HCT116 (cell line): Measurements from ENCODE around the gene ACOD1. TPM values are rescaled to one million over a fixed set of nuclear protein-coding genes. Genes with fewer than 3 reads are reported as not detected.

Experiments used
- ATAC-seq: fragments of 200-7000 bp; cut with Tn5 transposase; 2 replicates; pipeline ENCODE4 v1.9.1; 2020; ENCODE audit warnings: mild to moderate bottlenecking, moderate library complexity
- BruUV-seq: library from RNA; stranded (reverse); fragments of 400-500 nt; replicated peaks from 2 replicates; lab custom pipeline; 2021; lab: Mats Ljungman, UMichigan
- CTCF ChIA-PET: fragments of 300-600 bp; sonication (Branson Sonifier 250); formaldehyde crosslinking; loops from one replicate; lab custom pipeline; 2021; ENCODE audit warnings: antibody characterized with exemption; lab: Charles Lee
- POLR2A ChIA-PET: fragments of 300-600, 350-600 bp; sonication (Branson Sonifier 250); formaldehyde crosslinking; loops from one replicate; lab custom pipeline; 2021; ENCODE audit warnings: antibody characterized with exemption; lab: Charles Lee
- RAD21 ChIA-PET, 2 experiments: fragments of 300-600 bp; sonication (Branson Sonifier 250); formaldehyde crosslinking; loops; one replicate each; lab custom pipeline; 2023; ENCODE audit warnings: low total read pairs in 2 of 2; ENCODE audit not compliant: uncharacterized antibody in 2 of 2, unreplicated experiment in 2 of 2, low non-redundant PET in 1 of 2; lab: Charles Lee
- DNase-seq: peaks from one replicate; pipeline ENCODE4 v3.0.0-alpha.2; 2010; ENCODE audit warnings: low read depth, low spot score
- H2AFZ ChIP-seq: fragments of 200-600 bp; shearing (Covaris generic), sonication (generic); 2 replicates; pipeline ENCODE4 v1.6.1; 2017; ENCODE audit warnings: low read depth, mixed run types, mixed read lengths, antibody characterized with exemption, low read length; ENCODE audit not compliant: poor library complexity, severe bottlenecking
- H3K27ac ChIP-seq: 2 replicates; pipeline ENCODE4 v1.5.1; 2012; ENCODE audit warnings: low read depth, low read length
- H3K27me3 ChIP-seq: fragments of 200-600 bp; sonication (generic); 2 replicates; pipeline ENCODE4 v1.6.1; 2016; ENCODE audit warnings: mixed run types, low read length, mixed read lengths; ENCODE audit not compliant: insufficient read depth
- H3K36me3 ChIP-seq, 2 experiments: fragments of 200-500 bp in 1 of 2; fragments of 200-600 bp in 1 of 2; sonication (Bioruptor generic) in 1 of 2; sonication (generic) in 1 of 2; 2 replicates each; pipeline versions ENCODE4 v1.5.1 to v1.6.1; 2014 to 2016; ENCODE audit warnings: low read length in 2 of 2, inconsistent platforms in 1 of 2, mixed read lengths in 1 of 2, mixed run types in 1 of 2; ENCODE audit not compliant: insufficient read depth in 2 of 2, control insufficient read depth in 1 of 2
- H3K4me1 ChIP-seq, 2 experiments: fragments of 200-600 bp in 1 of 2; sonication (generic) in 1 of 2; 2 replicates each; pipeline versions ENCODE4 v1.5.1 to v1.6.1; 2012 to 2017; ENCODE audit warnings: low read length in 2 of 2, inconsistent platforms in 1 of 2, mild to moderate bottlenecking in 1 of 2, mixed read lengths in 1 of 2, mixed run types in 1 of 2, moderate library complexity in 1 of 2; ENCODE audit not compliant: insufficient read depth in 2 of 2, control insufficient read depth in 1 of 2
- H3K4me2 ChIP-seq: fragments of 200-600 bp; sonication (generic); 2 replicates; pipeline ENCODE4 v1.6.1; 2017; ENCODE audit warnings: mixed run types, low read length, mixed read lengths
- H3K4me3 ChIP-seq, 2 experiments: fragments of 200-600 bp in 1 of 2; sonication (generic) in 1 of 2; replicated peaks in 1 of 2; 2 replicates each; pipeline ENCODE4 v1.5.1; 2011 to 2016; ENCODE audit warnings: low read length in 2 of 2, control low read depth in 1 of 2, low read depth in 1 of 2, mild to moderate bottlenecking in 1 of 2, mixed read lengths in 1 of 2, mixed run types in 1 of 2
- H3K79me2 ChIP-seq: fragments of 200-600 bp; sonication (generic); 2 replicates; pipeline ENCODE4 v1.6.1; 2017; ENCODE audit warnings: mild to moderate bottlenecking, mixed run types, low read length, moderate library complexity, mixed read lengths; ENCODE audit not compliant: insufficient read depth
- H3K9ac ChIP-seq: fragments of 200-600 bp; sonication (generic); 2 replicates; pipeline ENCODE4 v1.6.1; 2016; ENCODE audit warnings: low read length, mixed read lengths
- H3K9me2 ChIP-seq: fragments of 200-600 bp; sonication (generic), shearing (Covaris generic); 2 replicates; pipeline ENCODE4 v1.6.1; 2017; ENCODE audit warnings: mixed run types, mild to moderate bottlenecking, moderate library complexity; ENCODE audit not compliant: insufficient read depth
- H3K9me3 ChIP-seq, 2 experiments: fragments of 200-500 bp in 1 of 2; fragments of 200-600 bp in 1 of 2; sonication (Bioruptor generic) in 1 of 2; sonication (generic) in 1 of 2; 2 replicates each; pipeline ENCODE4 v1.6.1; 2014 to 2017; ENCODE audit warnings: low read length in 2 of 2, mixed read lengths in 2 of 2, inconsistent platforms in 1 of 2, low read depth in 1 of 2, mild to moderate bottlenecking in 1 of 2, mixed run types in 1 of 2, moderate library complexity in 1 of 2; ENCODE audit not compliant: control insufficient read depth in 1 of 2, insufficient read depth in 1 of 2
- H4K20me1 ChIP-seq: fragments of 200-600 bp; sonication (generic), shearing (Covaris generic); 2 replicates; pipeline ENCODE4 v1.6.1; 2017; ENCODE audit warnings: mixed run types, mild to moderate bottlenecking, moderate library complexity; ENCODE audit not compliant: insufficient read depth
- ATF3 ChIP-seq: IDR thresholded peaks from 2 replicates; pipeline ENCODE4 v1.6.1; 2012
- CBX3 ChIP-seq: IDR thresholded peaks from 2 replicates; pipeline ENCODE4 v1.6.1; 2012; ENCODE audit warnings: low read depth
- CEBPB ChIP-seq: IDR thresholded peaks from 2 replicates; pipeline ENCODE4 v1.6.1; 2012; ENCODE audit warnings: low read depth
- EGR1 ChIP-seq: IDR thresholded peaks from 2 replicates; pipeline ENCODE4 v1.6.1; 2012; ENCODE audit warnings: low read depth
- ELF1 ChIP-seq: IDR thresholded peaks from 2 replicates; pipeline ENCODE4 v1.6.1; 2012; ENCODE audit warnings: low read depth, borderline replicate concordance
- EZH2phosphoT487 ChIP-seq: fragments of 200-600 bp; IDR thresholded peaks from 2 replicates; pipeline ENCODE4 v1.6.1; 2018; ENCODE audit warnings: antibody characterized with exemption, borderline replicate concordance
- FOSL1 ChIP-seq: IDR thresholded peaks from 2 replicates; pipeline ENCODE4 v1.6.1; 2012; ENCODE audit warnings: low read depth
- POLR2A ChIP-seq: IDR thresholded peaks from 2 replicates; pipeline ENCODE4 v1.7.0; 2011; ENCODE audit warnings: borderline replicate concordance; ENCODE audit not compliant: insufficient read depth, insufficient read length; ENCODE audit errors: extremely low read depth
- POLR2AphosphoS5 ChIP-seq: IDR thresholded peaks from 2 replicates; pipeline ENCODE4 v1.6.1; 2011; ENCODE audit warnings: mild to moderate bottlenecking, low read depth, low read length, moderate library complexity
- RAD21 ChIP-seq: IDR thresholded peaks from 2 replicates; pipeline ENCODE4 v1.6.1; 2012; ENCODE audit warnings: low read depth, mild to moderate bottlenecking
- SIN3A ChIP-seq: IDR thresholded peaks from 2 replicates; pipeline ENCODE4 v1.6.1; 2012; ENCODE audit warnings: low read depth
- SP1 ChIP-seq: IDR thresholded peaks from 2 replicates; pipeline ENCODE4 v1.6.1; 2012; ENCODE audit warnings: low read depth
- SRF ChIP-seq: IDR thresholded peaks from 2 replicates; pipeline ENCODE4 v1.6.1; 2012; ENCODE audit warnings: low read depth
- ZFX ChIP-seq: fragments of 450-650 bp; IDR thresholded peaks from 2 replicates; pipeline ENCODE4 v1.6.1; 2017
- ZNF274 ChIP-seq: fragments of 200-500 bp; sonication (Bioruptor generic); IDR thresholded peaks from 2 replicates; pipeline ENCODE4 v1.6.1; 2014; ENCODE audit warnings: mild to moderate bottlenecking, low read depth, low read length, inconsistent platforms
- intact Hi-C: fragments of 100-400 bp; cut with micrococcal nuclease; formaldehyde crosslinking; loops from 2 replicates; pipeline ENCODE4 v1.10.0; 2022
- total RNA-seq: library from RNA; stranded (reverse); gene quantifications from one replicate; pipeline ENCODE4 v1.2.1, GENCODE V29; 2021; ENCODE audit not compliant: unreplicated experiment
- TF ChIP-seq, protein P1 (sequence below): IDR thresholded peaks from 2 replicates; pipeline ENCODE4 v1.6.1; 2011; ENCODE audit warnings: mild to moderate bottlenecking, low read length, moderate library complexity; ENCODE audit not compliant: insufficient replicate concordance; ENCODE audit errors: extremely low read depth

The ACOD1 gene
- total RNA-seq, 1 experiment from 2014 or later = not detected

DNA sequence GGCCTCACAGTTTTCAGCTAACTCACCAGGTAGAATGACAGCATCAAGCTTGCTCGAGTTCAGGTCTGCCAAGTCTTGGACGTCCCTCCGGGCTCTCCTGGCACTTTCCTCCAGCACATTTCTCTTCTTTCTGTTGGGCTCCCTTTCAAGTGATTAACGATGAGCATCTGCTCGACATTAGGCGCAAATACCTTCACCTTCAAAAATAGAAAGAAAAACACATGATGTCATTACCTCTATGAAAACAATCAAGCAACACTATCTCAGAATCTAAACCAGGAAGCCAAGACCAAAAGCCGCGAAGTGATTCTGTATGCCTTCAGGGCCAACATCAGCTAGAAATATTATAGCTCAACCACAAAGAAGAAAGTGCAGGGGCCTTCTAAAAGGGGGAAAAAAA is 28.2 kb downstream of the ACOD1 start:
- H3K9me2 ChIP-seq = no peaks in the 10 kb centered on the region
- ChIA-PET CTCF (no interaction called here), POLR2A (no interaction called here), RAD21 (no interaction called here)
- no peaks in the 10 kb centered on the region for H4K20me1 ChIP-seq
- ATAC-seq = no peak
- no peaks in the 10 kb centered on the region for H3K9me3 ChIP-seq
- H3K4me2 ChIP-seq = no peak overlapping the region
- no peak for TF ChIP-seq SIN3A
- no peak for TF ChIP-seq ZFX
- no peak for TF ChIP-seq POLR2A
- no peak for TF ChIP-seq ZNF274
- no peak for TF ChIP-seq RAD21
- no peak for TF ChIP-seq EZH2phosphoT487
- no peak for TF ChIP-seq CBX3
- no peak for TF ChIP-seq POLR2AphosphoS5
- TF ChIP-seq, protein P1, sequence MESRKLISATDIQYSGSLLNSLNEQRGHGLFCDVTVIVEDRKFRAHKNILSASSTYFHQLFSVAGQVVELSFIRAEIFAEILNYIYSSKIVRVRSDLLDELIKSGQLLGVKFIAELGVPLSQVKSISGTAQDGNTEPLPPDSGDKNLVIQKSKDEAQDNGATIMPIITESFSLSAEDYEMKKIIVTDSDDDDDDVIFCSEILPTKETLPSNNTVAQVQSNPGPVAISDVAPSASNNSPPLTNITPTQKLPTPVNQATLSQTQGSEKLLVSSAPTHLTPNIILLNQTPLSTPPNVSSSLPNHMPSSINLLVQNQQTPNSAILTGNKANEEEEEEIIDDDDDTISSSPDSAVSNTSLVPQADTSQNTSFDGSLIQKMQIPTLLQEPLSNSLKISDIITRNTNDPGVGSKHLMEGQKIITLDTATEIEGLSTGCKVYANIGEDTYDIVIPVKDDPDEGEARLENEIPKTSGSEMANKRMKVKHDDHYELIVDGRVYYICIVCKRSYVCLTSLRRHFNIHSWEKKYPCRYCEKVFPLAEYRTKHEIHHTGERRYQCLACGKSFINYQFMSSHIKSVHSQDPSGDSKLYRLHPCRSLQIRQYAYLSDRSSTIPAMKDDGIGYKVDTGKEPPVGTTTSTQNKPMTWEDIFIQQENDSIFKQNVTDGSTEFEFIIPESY = no peak
- no peak for TF ChIP-seq EGR1
- TF ChIP-seq FOSL1 = no peak
- no peak for TF ChIP-seq SP1
- TF ChIP-seq SRF = no peak
- TF ChIP-seq CEBPB = no peak
- TF ChIP-seq ELF1 = no peak
- no peak for TF ChIP-seq ATF3
- no peak overlapping the region for H2AFZ ChIP-seq
- no TSS peak for BruUV-seq
- H3K27me3 ChIP-seq = no peaks in the 10 kb centered on the region
- H3K9ac ChIP-seq = no peak overlapping the region
- no peak for DNase-seq
- H3K4me3 ChIP-seq = no peak overlapping the region
- no peak overlapping the region for H3K27ac ChIP-seq
- intact Hi-C loops = no loop called here
- no peaks in the 10 kb centered on the region for H3K79me2 ChIP-seq
- H3K4me1 ChIP-seq = peaks cover 2 to 3% of the 10 kb centered on the region in 2 experiments; a peak in 1 of 4 replicates
- no peaks in the 10 kb centered on the region for H3K36me3 ChIP-seq
